ENCODE measurements around the gene TNFSF13. TPM values are rescaled to one million over a fixed set of nuclear protein-coding genes. Genes with fewer than 3 reads are reported as not detected.
"Not testable (repeated sequence)": the region's sequence is repeated elsewhere in the genome, so short reads cannot be mapped to it uniquely, and the experiment has no call there.

TNFSF13 gene
- total RNA-seq, 1 donor from 2014 or later: 1.5 TPM

- peak; percentile 55 for DNase-seq (ENCODE audit: extremely low read depth, low read depth, low spot score)
Measured at GRCh38 chr17:7589204-7589868, 30.8 kb downstream of the TNFSF13 start.

- no peak for DNase-seq (ENCODE audit: extremely low read depth, low read depth, low spot score)
Measured at GRCh38 chr17:7589891-7590691, 31.5 kb downstream of the TNFSF13 start, which contains the start of gene SOX15. TSS of gene SOX15 (minus strand) at chr17:7590094. CDS start at chr17:7589676, 418 bp downstream.

- no peak for DNase-seq (ENCODE audit: extremely low read depth, low read depth, low spot score)
Measured at GRCh38 chr17:7590743-7591142, 32.2 kb downstream of the TNFSF13 start.

DNA sequence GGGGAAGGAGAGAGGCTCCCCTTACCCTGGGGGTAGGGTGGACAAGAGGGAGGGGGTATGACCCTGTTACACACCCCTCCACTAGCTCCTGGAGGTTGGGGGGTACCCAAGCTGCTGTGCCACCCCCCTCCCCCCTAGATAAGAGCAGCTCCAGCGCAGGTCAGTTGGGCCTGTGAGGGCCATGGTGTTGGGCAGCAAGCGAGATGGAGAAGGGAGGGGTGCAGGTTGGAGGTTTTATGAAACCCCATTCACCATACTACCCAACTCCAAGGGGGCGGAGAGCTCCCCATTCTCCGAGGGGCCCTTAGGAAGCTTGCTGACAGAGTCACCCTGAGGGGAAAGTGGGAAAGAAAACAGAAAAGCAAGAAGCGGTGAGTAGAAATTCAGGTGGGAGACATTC, 33.0 kb downstream of the TNFSF13 start:
- DNase-seq (ENCODE audit: extremely low read depth, low read depth, low spot score): no peak

- no peak for DNase-seq (ENCODE audit: extremely low read depth, low read depth, low spot score)
Measured at GRCh38 chr17:7592422-7593021, 34.0 kb downstream of the TNFSF13 start.

- no peak for DNase-seq (ENCODE audit: extremely low read depth, low read depth, low spot score)
Measured at GRCh38 chr17:7593296-7593695, 34.7 kb downstream of the TNFSF13 start.

- not testable (repeated sequence) for DNase-seq (ENCODE audit: extremely low read depth, low read depth, low spot score)
Measured at GRCh38 chr17:7597561-7597960, 39.0 kb downstream of the TNFSF13 start.

DNA sequence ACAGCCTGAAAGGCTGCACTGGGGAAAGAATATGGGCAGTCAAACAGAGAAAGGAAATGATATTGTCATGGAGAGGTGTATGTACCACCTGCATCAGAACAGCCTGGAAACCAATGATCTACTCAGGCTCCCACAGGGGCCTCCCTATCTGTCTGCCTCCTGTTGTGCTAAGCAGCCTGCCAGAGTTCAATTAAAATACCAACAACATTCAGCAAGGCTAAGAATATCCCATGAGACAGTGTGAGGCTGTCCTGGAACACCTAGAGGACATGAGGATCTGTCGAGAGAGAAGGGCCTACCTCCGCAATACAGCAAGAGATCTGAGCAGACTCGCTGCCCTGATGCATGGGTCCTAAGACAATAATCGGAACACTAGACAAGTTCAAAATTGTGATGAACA, 47.7 kb downstream of the TNFSF13 start:
- DNase-seq (ENCODE audit: extremely low read depth, low read depth, low spot score): no peak

DNA sequence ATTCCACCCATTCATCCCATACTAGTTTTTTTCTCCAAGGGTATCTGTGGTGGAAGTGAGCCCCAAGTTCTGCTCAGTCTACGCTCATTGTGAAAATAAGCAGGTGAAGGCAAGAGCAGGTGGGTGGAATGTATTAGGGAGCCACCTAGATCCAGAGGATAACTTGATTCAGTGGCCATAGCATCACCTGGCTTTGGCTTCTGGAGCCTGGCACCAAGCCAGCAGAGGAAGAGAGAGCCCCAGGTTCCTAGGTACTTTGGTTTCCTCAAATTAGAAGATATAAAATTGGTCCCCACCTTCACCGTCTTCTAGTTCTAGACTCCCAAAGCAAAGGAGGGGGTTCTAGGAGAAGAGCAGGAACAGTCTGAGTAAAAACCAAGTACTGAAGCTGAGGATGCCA, 52.1 kb downstream of the TNFSF13 start:
- no peak for DNase-seq (ENCODE audit: extremely low read depth, low read depth, low spot score)

Other genes starting within 250 kb of the TNFSF13 start
- gene GPS2, start 243.4 kb upstream of the TNFSF13 start, total RNA-seq: 48.2 and 64.6 TPM in 2 replicates
- gene NEURL4, start 229.4 kb upstream of the TNFSF13 start, total RNA-seq: 15.5 and 16.4 TPM in 2 replicates
- 53.1 TPM in 1 of 2 replicates, not detected in the other for gene ACAP1, start 222.2 kb upstream of the TNFSF13 start, total RNA-seq
- gene KCTD11, start 206.6 kb upstream of the TNFSF13 start, total RNA-seq: 7.1 and 8.5 TPM in 2 replicates
- gene TMEM95, start 203.6 kb upstream of the TNFSF13 start, total RNA-seq: not detected in 2 replicates
- gene TNK1, start 177.7 kb upstream of the TNFSF13 start, total RNA-seq: 0.19 and 0.23 TPM in 2 replicates
- gene PLSCR3, start 164.2 kb upstream of the TNFSF13 start, total RNA-seq: 74.1 and 82.8 TPM in 2 replicates
- 56.7 and 73.7 TPM in 2 replicates for gene TMEM256, start 154.7 kb upstream of the TNFSF13 start, total RNA-seq
- gene NLGN2, start 150.9 kb upstream of the TNFSF13 start, total RNA-seq: 15.7 and 21.7 TPM in 2 replicates
- gene SPEM1, start 138.4 kb upstream of the TNFSF13 start, total RNA-seq: not detected in 2 replicates
- gene SPEM2, start 133.1 kb upstream of the TNFSF13 start, total RNA-seq: not detected in 2 replicates
- gene SPEM3, start 129.9 kb upstream of the TNFSF13 start, total RNA-seq: not detected in 2 replicates
- gene TMEM102, start 123.3 kb upstream of the TNFSF13 start, total RNA-seq: 11.6 and 15.4 TPM in 2 replicates
- 0.44 and 0.88 TPM in 2 replicates for gene FGF11, start 119.2 kb upstream of the TNFSF13 start, total RNA-seq
- gene CHRNB1, start 113.7 kb upstream of the TNFSF13 start, total RNA-seq: 5.7 and 9.6 TPM in 2 replicates
- 41.8 and 43.9 TPM in 2 replicates for gene ZBTB4, start 79.1 kb upstream of the TNFSF13 start, total RNA-seq
- not detected in 2 replicates for gene SLC35G6, start 77.3 kb upstream of the TNFSF13 start, total RNA-seq
- gene POLR2A, start 74.4 kb upstream of the TNFSF13 start, total RNA-seq: 81.5 and 124 TPM in 2 replicates
- 30.3 and 38.2 TPM in 2 replicates for gene TNFSF12, start 9.7 kb upstream of the TNFSF13 start, total RNA-seq
- gene SENP3, start 3.2 kb downstream of the TNFSF13 start, total RNA-seq: 60.7 and 79.5 TPM in 2 replicates
- 4.1 and 8.8 TPM in 2 replicates for gene CD68, start 20.9 kb downstream of the TNFSF13 start, total RNA-seq
- 117 and 164 TPM in 2 replicates for gene MPDU1, start 25.1 kb downstream of the TNFSF13 start, total RNA-seq
- gene SOX15, start 31.3 kb downstream of the TNFSF13 start, total RNA-seq: not detected in 2 replicates
- gene FXR2, start 56.1 kb downstream of the TNFSF13 start, total RNA-seq: 32.4 and 35.4 TPM in 2 replicates
- gene SAT2, start 69.1 kb downstream of the TNFSF13 start, total RNA-seq: 42.6 and 47.6 TPM in 2 replicates
- 0.58 TPM in 1 of 2 replicates, not detected in the other for gene SHBG, start 71.4 kb downstream of the TNFSF13 start, total RNA-seq
- not detected in 2 replicates for gene ATP1B2, start 92.2 kb downstream of the TNFSF13 start, total RNA-seq
- gene TP53, start 128.7 kb downstream of the TNFSF13 start, total RNA-seq: 87.9 and 94.8 TPM in 2 replicates
- gene WRAP53, start 129.7 kb downstream of the TNFSF13 start, total RNA-seq: 5.5 and 9.3 TPM in 2 replicates
- 0.87 and 2.1 TPM in 2 replicates for gene EFNB3, start 146.5 kb downstream of the TNFSF13 start, total RNA-seq
- gene DNAH2, start 159.0 kb downstream of the TNFSF13 start, total RNA-seq: not detected in 2 replicates